Activated CD8-positive, alpha-beta memory T cell treated with anti-CD3 and anti-CD28 coated beads for 24 hours (primary cell): Measurements from ENCODE around the gene CDC42EP3.

Source experiments
- DNase-seq: peaks from one replicate; pipeline ENCODE4 v3.0.0-alpha.2; 2020

Gene CDC42EP3

DNA sequence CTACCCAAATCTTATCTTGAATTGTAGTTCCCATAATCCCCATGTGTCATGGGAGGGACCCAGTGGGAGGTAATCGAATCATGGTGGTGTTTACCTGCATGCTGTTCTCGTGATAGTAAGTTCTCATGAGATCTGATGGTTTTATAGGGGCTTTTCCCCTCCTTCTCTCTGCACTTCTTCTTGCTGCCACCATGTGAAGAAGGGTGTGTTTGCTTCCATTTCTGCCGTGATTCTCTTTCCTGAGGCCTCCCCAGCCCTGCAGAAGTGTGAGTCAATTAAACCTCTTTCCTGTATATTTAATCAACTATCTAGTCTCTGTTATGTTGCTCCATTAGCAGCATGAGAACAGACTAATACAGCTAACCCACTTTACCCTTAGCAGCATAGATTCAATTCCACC is 37.6 kb downstream of the CDC42EP3 start:
- DNase-seq = no peak

DNA sequence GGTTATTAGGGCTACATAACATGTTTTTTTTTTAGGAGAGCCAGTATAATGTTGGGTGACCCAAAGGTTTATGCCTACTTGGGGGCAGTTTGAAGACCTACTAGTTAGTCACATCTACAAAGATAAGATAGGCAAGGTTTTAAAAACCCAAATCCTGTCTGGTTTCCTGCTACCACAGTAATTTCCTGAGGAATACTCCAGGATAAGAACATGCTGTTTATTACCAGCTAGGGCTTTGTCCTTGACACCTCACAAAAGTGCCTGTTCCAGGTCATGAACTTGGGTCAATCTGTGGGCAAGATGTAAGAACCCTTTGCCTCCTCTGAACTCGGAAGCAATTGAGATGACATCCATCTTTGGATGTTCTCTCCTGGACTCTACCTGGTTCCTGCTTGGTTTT is 38.2 kb downstream of the CDC42EP3 start:
- no peak for DNase-seq

- DNase-seq = no peak
Measured at GRCh38 chr2:37632310-37632709, 39.1 kb downstream of the CDC42EP3 start.

GRCh38 chr2:37631698-37632097 is 39.7 kb downstream of the CDC42EP3 start:
- no peak for DNase-seq

DNA sequence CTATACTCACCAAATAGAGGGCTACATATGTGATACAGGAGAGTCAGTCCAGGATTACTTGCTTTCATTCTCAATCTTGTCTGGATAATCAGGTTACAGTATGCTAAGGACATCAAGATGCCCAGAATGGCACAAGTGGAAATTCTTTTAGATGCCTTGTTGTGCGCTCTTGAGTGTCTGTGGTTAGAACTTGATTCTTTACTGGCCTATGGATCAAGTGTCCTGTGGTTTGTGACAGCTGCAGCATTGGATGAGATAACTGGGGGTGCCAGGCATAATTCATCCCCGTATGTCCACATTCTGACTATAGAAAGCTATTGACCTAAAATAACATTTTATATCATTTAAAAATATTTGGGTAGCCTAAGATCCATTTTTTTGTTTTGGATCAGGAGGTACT is 40.1 kb downstream of the CDC42EP3 start:
- DNase-seq = no peak

DNA sequence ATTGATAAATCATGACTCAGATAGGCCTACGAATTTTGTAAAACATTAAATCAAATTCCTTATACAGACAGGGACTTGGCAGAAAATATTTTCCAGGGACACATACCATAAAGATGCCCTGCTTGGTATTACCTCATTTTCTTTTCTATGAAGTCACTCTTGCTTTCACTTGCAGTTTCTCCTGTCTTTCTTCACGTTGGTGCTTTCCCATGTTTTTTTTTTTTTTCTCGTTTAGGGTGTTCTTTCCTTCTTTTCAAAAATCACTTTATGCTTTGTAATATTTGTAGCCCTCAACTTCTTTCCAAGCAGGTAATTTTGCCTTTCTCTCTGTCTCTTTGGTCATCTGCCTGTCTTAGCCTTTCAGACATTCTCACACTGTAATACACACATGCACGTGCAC is 40.7 kb downstream of the CDC42EP3 start:
- no peak for DNase-seq

GRCh38 chr2:37630301-37630700 is 41.1 kb downstream of the CDC42EP3 start:
- no peak for DNase-seq

GRCh38 chr2:37629529-37629928 is 41.9 kb downstream of the CDC42EP3 start:
- DNase-seq = no peak

- no peak for DNase-seq
Measured at GRCh38 chr2:37627710-37628109, 43.7 kb downstream of the CDC42EP3 start.

DNA sequence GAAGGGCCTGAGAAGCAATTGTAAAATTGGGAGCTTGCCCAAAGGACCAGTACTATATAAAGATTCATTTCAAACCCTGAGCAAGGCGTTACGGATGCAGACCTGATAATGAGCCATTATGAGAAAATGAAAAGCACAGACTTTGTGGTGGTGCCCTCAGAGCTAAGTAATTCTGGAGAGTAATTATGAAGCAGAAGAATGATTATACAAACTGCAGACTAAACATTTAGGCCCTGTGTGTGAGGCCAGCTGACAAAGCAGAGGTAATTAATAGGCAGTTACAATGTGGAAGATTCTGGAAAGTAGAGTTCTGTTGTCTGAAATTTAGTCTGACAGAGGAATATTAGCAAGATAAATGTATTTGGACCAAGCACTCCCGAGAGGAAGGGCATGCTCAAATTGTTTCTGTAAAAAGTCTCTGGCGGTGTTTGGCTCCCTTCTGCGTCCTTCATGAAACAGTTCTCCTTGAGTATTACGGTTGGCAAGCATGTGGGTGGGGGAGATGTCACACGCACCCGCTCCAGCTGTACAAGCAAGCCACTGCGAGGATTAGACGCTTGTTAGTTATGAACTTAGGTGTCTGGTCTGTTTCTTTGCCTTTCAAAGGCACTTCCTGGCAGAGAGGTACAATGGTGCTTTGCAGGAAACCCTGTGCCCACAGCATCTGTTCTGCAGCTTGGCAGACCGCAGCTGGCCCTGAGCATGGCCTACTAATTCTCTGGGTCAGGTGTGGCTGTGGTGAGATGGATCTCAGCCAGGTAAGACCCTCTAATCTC is 45.5 kb downstream of the CDC42EP3 start:
- DNase-seq = peak; percentile 75

- DNase-seq = no peak
Measured at GRCh38 chr2:37625156-37625555, 46.3 kb downstream of the CDC42EP3 start.

DNA sequence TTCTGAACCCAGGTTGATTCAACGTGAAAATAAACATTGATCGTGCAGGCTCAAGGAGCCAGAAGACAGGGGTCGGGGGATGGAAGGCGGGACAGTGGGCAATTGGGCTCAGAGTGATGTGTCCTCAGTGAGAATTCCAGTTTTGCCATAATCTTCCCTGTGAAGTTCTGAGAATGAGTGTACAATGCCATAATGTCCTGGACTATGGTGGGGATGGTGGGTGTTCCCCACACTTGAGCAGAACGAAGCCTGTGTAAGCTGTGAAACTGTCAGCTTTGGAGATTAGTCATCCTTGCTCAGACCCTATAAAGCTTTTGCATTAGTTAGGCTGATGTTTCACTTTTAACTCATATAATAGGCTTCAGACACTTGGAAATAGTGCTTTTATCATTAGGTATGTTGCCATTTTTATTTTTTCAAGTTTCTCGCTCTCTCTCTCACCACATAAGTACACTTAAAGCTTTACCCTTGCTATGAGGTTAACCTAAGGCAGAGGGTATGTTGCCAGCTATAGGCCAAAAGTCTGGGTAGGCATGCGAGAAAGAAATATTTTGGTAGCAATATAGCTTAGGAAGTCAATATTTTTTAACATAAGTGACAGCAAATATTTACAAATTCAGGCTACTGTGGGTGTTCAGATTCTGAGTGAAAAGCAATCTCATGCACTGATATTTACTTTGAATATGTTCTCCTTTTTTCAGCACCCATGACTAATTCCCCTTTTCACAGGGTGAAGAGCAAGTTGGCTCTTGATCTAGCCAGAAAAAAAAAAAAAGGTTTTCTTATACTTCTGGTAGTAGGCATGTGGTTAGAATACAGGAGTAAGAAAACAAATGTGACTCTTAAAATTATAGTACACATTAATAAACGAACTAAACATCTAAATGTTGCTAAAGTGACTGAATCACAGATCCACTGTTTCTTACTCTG is 47.2 kb downstream of the CDC42EP3 start:
- DNase-seq = peak; percentile 78

GRCh38 chr2:37623406-37623805 is 48.0 kb downstream of the CDC42EP3 start:
- no peak for DNase-seq

DNA sequence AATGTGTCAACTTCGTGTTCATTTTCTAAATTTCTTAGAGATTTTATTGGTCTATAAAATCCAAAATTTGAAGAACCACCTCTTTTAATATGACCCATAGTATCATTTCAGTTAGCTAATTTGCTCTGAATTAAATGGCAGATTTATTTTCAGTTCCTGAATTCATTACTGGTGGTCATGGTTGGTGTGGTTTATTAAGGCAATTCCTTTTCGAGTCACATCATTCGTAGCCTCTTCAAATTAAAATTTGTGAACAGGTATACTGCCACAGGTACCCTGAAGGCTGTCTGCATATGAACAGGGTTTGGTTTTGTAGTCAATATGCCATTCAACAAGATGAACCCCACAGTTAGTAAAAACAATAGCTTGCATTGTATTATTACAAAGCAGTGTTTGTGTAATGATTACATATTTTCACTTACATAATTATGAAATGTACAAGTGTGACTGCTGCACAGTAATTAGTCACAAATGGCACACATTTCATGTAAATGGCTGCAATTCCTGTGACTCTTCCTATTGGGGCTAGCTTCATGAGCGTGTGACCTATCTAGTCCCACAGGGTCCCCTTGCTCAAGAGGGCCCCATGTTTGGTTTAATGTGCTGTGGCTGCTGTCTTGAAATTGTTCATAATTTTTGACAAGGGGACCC is 48.9 kb downstream of the CDC42EP3 start:
- no peak for DNase-seq

GRCh38 chr2:37621199-37621598 is 50.2 kb downstream of the CDC42EP3 start:
- DNase-seq = no peak

GRCh38 chr2:37619959-37620300 is 51.5 kb downstream of the CDC42EP3 start:
- DNase-seq = no peak

- DNase-seq = no peak
Measured at GRCh38 chr2:37619230-37619958, 52.0 kb downstream of the CDC42EP3 start.

- no peak for DNase-seq
Measured at GRCh38 chr2:37618326-37618725, 53.1 kb downstream of the CDC42EP3 start.

GRCh38 chr2:37617119-37617892 is 54.1 kb downstream of the CDC42EP3 start:
- DNase-seq = no peak

DNA sequence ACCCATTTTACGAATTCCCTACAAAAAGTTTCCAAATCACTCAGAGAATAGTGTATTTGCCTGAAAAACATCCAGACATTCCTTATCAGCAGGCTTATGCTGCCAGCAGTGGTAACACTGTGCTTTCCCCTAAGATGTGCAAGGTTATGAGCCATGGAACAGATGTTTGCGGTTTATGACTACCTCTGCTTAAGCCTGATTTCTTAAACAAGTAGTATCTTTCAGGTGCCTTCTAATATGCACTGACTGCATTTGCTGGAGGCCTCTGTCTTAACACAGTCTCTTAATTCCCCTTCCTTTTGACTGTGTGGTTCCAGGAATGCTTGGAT is 54.8 kb downstream of the CDC42EP3 start:
- no peak for DNase-seq

GRCh38 chr2:37615804-37616676 is 55.4 kb downstream of the CDC42EP3 start:
- no peak for DNase-seq
